Measurements from ENCODE around the gene SP110.
"Not testable (repeated sequence)": the region's sequence is repeated elsewhere in the genome, so short reads cannot be mapped to it uniquely, and the experiment has no call there.

SP110 gene

DNA sequence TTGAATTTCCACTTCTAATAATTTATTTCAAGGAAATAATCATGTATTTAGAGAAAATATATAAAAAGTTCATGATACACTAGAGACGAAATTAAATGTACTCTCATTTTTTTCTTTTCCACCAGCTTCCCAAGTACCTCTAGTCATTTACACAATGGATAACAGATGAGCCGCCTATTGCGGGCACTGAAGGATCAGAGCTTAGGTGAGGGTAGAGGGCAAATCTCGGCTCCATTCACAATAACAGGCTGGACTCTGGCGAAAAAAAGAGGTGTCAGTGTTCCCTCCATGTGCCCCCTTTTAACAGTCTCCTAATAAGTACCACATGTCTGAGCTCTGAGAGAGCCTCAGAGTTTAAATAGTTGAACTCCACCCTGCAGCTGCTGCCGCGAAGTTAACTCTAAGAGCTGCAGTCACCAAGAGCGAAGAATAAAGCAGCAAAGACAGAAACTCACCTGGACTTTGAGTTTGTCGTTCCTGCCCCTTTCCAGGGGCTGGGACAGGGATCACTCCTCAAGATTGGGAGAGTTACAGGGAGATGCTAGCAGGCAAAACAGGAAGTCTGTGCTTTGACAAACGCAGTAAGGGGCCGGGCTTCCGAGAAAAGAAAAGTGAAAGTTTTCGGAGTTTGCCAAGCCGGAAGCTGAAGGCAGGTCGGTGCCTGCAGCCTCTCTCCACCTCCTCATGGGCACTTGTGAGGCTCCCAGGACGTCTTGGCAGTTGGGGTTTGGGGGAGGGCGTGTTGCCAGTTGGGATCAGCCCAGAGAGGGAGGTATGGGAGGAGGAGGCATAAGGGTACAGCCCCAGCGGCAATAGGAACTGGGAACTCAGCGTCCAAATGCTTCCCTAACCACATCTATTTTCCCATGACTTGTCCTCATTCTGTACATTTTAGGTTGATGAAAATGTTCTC, at the start of gene SP110:
Gene SP110, minus strand, starts transcription at position 566 of the 913 bp plus-strand sequence. CDS start 3,057 bp downstream, outside the sequence.
- H3K4me3 ChIP-seq (ENCODE audit: low read length) = peak within 1 kb of the TSS; percentile 69
- H3K9me3 ChIP-seq (ENCODE audit: control insufficient read depth, low read length) = no peaks in the 10 kb centered on the region
- peak within 1 kb of the TSS; percentile 77 for H3K9ac ChIP-seq (ENCODE audit: low read length)
- no peaks in the 10 kb centered on the region for H3K27me3 ChIP-seq (ENCODE audit: control insufficient read depth, insufficient read depth, low read length)
- no peaks in the 10 kb centered on the region for H3K36me3 ChIP-seq (ENCODE audit: control insufficient read depth, insufficient read depth, low read length)
- peaks cover 14% of the 10 kb centered on the region for H3K4me1 ChIP-seq (ENCODE audit: control insufficient read depth, insufficient read depth, low read length)

DNA sequence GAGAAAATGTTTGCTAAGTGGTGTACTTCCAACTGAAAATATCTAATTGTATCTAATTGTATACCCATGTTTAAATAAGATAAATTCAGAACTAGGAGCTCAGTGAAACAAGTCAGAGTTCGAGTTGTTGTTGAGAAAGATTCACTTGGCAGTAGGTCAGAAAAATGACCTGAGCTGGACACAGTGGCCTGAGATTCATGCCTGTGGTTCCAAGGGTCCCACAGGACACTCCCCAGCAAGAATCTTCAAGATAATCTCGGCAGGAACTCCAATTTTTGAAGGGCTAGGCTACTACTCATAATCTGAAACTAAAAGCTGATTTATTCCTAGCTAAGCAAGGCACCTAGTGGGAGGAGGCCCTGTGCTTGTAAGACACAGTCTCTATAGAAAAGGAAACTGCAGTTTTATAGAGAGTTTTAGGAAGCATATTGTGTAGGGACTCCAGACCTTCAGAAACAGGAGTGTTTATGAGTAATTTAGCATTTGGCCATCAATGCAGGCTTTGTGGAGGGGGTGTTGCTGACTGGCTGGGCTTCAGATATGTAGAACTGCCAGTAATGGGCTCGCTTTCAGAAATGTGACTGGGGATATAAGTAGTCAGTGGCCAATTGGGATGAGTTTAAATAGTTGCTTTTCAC, 48.9 kb upstream of the SP110 start:
- Histone ChIP-seq H3K4me1 (ENCODE audit: control insufficient read depth, insufficient read depth, low read length) (no peaks in the 10 kb centered on the region), H3K36me3 (ENCODE audit: control insufficient read depth, insufficient read depth, low read length) (no peaks in the 10 kb centered on the region), H3K9me3 (ENCODE audit: control insufficient read depth, low read length) (no peaks in the 10 kb centered on the region), H3K27me3 (ENCODE audit: control insufficient read depth, insufficient read depth, low read length) (no peaks in the 10 kb centered on the region), H3K9ac (ENCODE audit: low read length) (no peak overlapping the region), H3K4me3 (ENCODE audit: low read length) (no peak overlapping the region)

DNA sequence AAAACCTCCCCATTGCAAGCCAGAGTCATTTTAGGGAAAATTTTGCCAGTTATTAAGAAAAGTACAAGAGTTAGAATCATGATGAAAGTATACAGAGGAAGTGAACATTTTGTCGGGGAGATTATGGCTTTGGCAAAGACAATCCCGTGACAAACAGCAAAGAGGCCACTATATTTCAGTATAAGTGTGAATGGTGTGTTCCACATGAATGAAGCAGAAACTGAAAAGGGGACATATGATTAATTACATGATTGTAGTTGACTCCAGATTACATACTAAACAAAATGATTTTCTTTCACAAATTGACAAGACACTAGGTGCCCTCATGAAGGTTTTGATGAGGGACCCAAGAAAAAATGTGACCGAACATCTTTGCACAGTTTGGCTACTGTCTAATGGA, 47.8 kb upstream of the SP110 start:
- no peaks in the 10 kb centered on the region for H3K4me1 ChIP-seq (ENCODE audit: control insufficient read depth, insufficient read depth, low read length)
- H3K4me3 ChIP-seq (ENCODE audit: low read length) = no peak overlapping the region
- H3K27me3 ChIP-seq (ENCODE audit: control insufficient read depth, insufficient read depth, low read length) = no peaks in the 10 kb centered on the region
- H3K9me3 ChIP-seq (ENCODE audit: control insufficient read depth, low read length) = no peaks in the 10 kb centered on the region
- H3K9ac ChIP-seq (ENCODE audit: low read length) = no peak overlapping the region
- no peaks in the 10 kb centered on the region for H3K36me3 ChIP-seq (ENCODE audit: control insufficient read depth, insufficient read depth, low read length)

DNA sequence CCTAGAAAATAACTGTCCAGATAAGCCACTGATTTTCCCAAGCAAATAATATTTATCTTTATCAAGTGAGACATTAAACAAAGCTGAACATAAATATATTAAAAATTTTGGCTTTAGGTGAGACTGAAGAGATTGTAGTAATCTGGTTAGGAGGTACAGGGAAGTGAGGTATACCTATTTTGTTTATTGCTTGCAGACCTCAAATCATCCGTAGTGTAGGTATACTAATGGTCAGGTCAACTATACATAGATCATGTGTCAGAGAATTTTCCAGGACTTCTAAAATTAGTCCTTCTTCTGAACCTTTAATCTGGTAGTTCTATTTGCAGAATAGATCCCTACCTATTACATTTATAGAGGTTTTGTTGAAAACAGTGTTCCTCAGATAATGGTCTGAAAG, 47.3 kb upstream of the SP110 start:
- Histone ChIP-seq H3K4me1 (ENCODE audit: control insufficient read depth, insufficient read depth, low read length) (no peaks in the 10 kb centered on the region), H3K9ac (ENCODE audit: low read length) (no peak overlapping the region), H3K36me3 (ENCODE audit: control insufficient read depth, insufficient read depth, low read length) (no peaks in the 10 kb centered on the region), H3K27me3 (ENCODE audit: control insufficient read depth, insufficient read depth, low read length) (no peaks in the 10 kb centered on the region), H3K4me3 (ENCODE audit: low read length) (no peak overlapping the region), H3K9me3 (ENCODE audit: control insufficient read depth, low read length) (no peaks in the 10 kb centered on the region)

DNA sequence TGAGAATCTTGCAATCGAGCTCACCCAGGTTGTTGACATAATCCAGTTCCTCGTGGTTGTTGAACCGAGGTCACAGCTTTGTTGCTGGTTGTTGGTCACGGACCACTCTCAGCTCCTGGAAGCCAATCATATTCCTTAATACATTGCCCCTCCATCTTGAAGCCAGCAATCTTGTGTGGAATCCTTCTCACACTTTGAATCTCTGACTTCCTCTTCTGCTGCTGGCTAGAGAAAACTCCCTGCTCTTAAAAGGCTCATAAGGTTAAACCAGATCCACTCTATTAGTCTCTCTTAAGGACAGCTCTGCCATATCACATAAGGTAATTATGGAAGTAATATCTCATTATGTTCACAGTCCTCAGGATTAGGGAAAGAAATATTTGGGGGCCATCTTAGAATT, 46.9 kb upstream of the SP110 start:
- Histone ChIP-seq H3K9me3 (ENCODE audit: control insufficient read depth, low read length) (no peaks in the 10 kb centered on the region), H3K36me3 (ENCODE audit: control insufficient read depth, insufficient read depth, low read length) (no peaks in the 10 kb centered on the region), H3K9ac (ENCODE audit: low read length) (no peak overlapping the region), H3K27me3 (ENCODE audit: control insufficient read depth, insufficient read depth, low read length) (no peaks in the 10 kb centered on the region), H3K4me3 (ENCODE audit: low read length) (no peak overlapping the region), H3K4me1 (ENCODE audit: control insufficient read depth, insufficient read depth, low read length) (no peaks in the 10 kb centered on the region)

DNA sequence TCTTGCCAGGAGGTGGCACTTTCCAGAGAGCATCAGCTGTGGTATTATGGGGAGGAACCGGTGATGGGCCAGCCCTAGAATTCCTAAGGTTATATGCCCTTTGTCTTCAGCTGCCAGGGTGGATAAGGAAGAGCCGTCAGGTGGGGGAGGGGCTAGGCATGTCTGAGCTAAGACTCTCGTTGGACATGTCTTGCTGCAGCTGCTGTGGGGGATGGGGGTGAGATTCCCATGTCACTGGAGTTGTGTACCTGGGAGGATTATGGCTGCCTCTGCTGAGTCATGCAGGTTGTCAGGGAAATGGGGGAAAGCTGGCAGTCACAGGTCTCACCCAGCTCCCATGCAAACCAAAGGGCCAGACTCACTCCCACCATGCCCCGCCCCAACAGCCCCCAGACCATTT, 45.2 kb upstream of the SP110 start:
- not testable (repeated sequence) for H3K4me1 ChIP-seq (ENCODE audit: control insufficient read depth, insufficient read depth, low read length); H3K9ac ChIP-seq (ENCODE audit: low read length); H3K27me3 ChIP-seq (ENCODE audit: control insufficient read depth, insufficient read depth, low read length); H3K4me3 ChIP-seq (ENCODE audit: low read length); H3K9me3 ChIP-seq (ENCODE audit: control insufficient read depth, low read length); H3K36me3 ChIP-seq (ENCODE audit: control insufficient read depth, insufficient read depth, low read length)

DNA sequence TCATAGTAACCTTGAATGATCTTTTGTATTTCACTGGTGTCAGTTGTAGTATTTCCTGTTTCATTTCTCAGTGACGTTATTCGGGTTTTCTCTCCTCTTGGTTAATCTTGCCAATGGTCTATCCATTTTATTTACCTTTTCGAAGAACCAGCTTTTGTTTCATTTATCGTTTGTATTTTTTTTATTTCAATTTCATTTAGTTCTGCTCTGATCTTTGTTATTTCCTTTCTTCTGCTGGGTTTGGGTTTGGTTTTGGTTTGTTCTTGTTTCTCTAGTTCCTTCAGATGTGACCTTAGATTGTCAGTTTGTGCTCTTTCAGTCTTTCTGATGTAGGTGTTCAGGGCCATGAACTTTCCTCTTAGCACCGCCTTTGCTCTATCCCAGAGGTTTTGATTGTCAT, 42.5 kb upstream of the SP110 start:
- no peaks in the 10 kb centered on the region for H3K27me3 ChIP-seq (ENCODE audit: control insufficient read depth, insufficient read depth, low read length)
- H3K9ac ChIP-seq (ENCODE audit: low read length) = no peak overlapping the region
- no peaks in the 10 kb centered on the region for H3K9me3 ChIP-seq (ENCODE audit: control insufficient read depth, low read length)
- H3K4me3 ChIP-seq (ENCODE audit: low read length) = no peak overlapping the region
- H3K4me1 ChIP-seq (ENCODE audit: control insufficient read depth, insufficient read depth, low read length) = no peaks in the 10 kb centered on the region
- no peaks in the 10 kb centered on the region for H3K36me3 ChIP-seq (ENCODE audit: control insufficient read depth, insufficient read depth, low read length)

DNA sequence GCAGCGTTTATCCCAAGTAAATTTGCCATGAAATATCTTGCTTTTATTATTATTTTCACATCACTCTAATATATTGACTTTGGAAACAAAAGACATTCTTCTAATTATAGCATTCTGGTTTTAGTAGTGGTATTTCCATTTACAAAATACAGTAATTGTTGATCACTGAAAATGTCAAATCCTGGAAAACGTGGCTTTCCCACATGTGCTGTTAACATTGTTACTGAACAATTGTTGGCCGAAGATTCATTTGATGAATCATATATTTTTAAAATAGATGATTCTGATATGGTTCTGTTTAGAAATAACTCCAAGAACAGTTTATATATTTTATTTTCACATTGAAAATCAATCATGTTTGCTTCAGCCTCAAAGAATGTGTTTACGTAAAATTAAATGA, 38.7 kb upstream of the SP110 start:
- H3K4me1 ChIP-seq (ENCODE audit: control insufficient read depth, insufficient read depth, low read length) = no peaks in the 10 kb centered on the region
- H3K9ac ChIP-seq (ENCODE audit: low read length) = no peak overlapping the region

DNA sequence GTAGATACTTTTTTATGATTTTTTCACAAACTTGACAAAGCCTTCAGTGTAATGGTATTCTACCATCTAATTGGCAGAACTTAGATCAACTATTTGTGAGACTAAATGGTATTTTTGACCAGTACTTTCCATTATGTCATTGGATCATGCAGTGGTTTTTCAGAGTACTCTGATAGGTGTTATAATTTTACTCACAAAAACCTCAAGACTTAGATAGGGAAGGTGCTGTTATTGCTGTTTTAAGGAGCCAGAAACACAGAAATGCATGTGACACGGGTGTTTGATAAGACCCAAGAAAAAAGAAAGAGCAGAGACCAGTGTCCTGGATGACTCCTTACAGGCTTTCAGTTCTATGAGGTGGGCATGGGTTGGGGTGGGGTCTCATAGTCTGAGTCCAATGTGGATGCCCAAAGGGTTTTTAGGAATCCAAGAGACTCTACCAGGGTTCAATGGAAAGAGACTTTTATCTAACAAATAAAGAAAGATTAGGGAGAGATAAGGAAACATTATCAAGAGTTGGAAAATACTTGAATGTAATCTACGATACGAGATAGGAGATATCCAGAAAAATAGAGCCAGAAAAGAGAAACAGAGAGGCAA, 37.0 kb upstream of the SP110 start:
- H3K9ac ChIP-seq (ENCODE audit: low read length) = no peak overlapping the region
- H3K27me3 ChIP-seq (ENCODE audit: control insufficient read depth, insufficient read depth, low read length) = no peaks in the 10 kb centered on the region
- H3K9me3 ChIP-seq (ENCODE audit: control insufficient read depth, low read length) = no peaks in the 10 kb centered on the region
- no peaks in the 10 kb centered on the region for H3K36me3 ChIP-seq (ENCODE audit: control insufficient read depth, insufficient read depth, low read length)
- no peak overlapping the region for H3K4me3 ChIP-seq (ENCODE audit: low read length)
- H3K4me1 ChIP-seq (ENCODE audit: control insufficient read depth, insufficient read depth, low read length) = no peaks in the 10 kb centered on the region

More for the DNA sequence above, 38.7 kb upstream of the SP110 start:
- Histone ChIP-seq H3K9me3 (ENCODE audit: control insufficient read depth, low read length) (no peaks in the 10 kb centered on the region), H3K36me3 (ENCODE audit: control insufficient read depth, insufficient read depth, low read length) (no peaks in the 10 kb centered on the region), H3K4me3 (ENCODE audit: low read length) (no peak overlapping the region), H3K27me3 (ENCODE audit: control insufficient read depth, insufficient read depth, low read length) (no peaks in the 10 kb centered on the region)

DNA sequence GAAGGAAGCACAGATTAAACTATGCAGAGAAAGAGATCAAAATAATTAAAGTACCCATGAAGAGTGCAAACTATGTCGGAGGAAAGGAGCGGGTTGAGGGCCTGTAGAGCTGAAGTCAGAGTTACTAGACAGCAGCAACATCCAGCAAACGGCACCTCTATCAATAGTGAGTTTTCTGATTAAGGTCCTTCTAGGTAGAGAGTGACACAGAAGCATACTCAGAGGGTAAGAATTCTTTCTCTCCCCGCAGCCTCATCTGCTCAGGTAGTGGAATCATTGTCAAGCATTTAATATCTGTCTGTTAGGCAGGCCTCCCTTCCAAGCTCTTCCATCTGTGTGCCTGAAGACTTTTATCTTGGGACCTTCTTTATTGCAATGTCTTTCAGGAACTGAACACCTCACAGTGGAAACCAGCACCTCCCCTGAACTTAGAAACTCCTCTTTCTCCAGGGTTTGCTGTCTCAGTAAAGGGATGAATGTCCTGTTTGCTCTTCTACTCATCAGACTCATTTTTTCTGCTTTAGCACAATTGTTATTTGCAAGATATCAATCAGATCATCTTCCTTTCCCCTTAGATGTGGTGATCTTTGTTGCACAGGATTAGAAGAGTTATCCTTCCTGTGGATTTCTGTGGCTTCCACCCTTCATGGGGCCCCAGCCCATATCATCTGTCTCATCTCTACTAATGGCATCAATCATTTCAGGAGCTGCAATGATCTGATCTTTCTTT, 34.5 kb upstream of the SP110 start:
- no peaks in the 10 kb centered on the region for H3K36me3 ChIP-seq (ENCODE audit: control insufficient read depth, insufficient read depth, low read length)
- H3K4me1 ChIP-seq (ENCODE audit: control insufficient read depth, insufficient read depth, low read length) = no peaks in the 10 kb centered on the region
- H3K9ac ChIP-seq (ENCODE audit: low read length) = no peak overlapping the region
- no peaks in the 10 kb centered on the region for H3K9me3 ChIP-seq (ENCODE audit: control insufficient read depth, low read length)
- no peak overlapping the region for H3K4me3 ChIP-seq (ENCODE audit: low read length)
- no peaks in the 10 kb centered on the region for H3K27me3 ChIP-seq (ENCODE audit: control insufficient read depth, insufficient read depth, low read length)

DNA sequence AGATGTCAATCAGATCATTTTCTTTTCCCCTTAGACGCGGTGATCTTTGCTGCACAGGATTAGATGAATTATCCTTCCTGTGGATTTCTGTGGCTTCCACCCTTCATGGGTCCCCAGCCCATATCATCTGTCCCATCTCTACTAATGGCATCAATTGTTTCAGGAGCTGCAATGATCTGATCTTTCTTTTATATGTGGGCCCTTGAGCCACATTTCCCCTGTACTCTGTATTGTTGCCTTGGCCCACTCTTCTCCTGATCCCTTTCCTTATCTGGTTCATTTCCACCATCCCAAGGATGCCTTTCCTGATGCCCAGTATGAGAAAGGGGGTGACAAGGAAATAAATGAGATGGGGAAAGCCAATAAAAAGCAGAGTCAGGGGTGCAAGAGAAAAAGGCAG, 30.4 kb upstream of the SP110 start:
- H3K36me3 ChIP-seq (ENCODE audit: control insufficient read depth, insufficient read depth, low read length) = no peaks in the 10 kb centered on the region
- H3K27me3 ChIP-seq (ENCODE audit: control insufficient read depth, insufficient read depth, low read length) = no peaks in the 10 kb centered on the region
- H3K4me1 ChIP-seq (ENCODE audit: control insufficient read depth, insufficient read depth, low read length) = no peaks in the 10 kb centered on the region

DNA sequence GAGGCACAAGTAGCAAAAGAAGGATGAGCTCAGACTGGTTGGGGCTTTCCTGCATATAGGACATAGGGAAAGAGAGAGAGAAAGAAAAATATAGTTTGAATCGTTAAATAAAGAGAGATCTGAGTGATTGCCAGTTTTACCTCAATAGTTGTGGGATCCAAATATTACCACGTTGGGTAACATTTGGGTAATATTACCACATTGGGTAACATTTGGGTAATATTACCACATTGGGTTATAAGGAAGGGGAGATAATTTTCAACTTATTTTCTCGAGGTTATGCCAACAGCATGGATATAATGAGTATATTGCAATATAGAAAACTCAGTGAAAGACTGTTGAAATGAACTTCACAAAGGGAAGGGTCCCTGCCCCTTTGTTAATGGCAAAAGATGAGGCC, 26.4 kb upstream of the SP110 start:
- Histone ChIP-seq H3K4me3 (ENCODE audit: low read length) (no peak overlapping the region), H3K36me3 (ENCODE audit: control insufficient read depth, insufficient read depth, low read length) (no peaks in the 10 kb centered on the region), H3K27me3 (ENCODE audit: control insufficient read depth, insufficient read depth, low read length) (peaks cover 5% of the 10 kb centered on the region), H3K9me3 (ENCODE audit: control insufficient read depth, low read length) (no peaks in the 10 kb centered on the region), H3K9ac (ENCODE audit: low read length) (no peak overlapping the region), H3K4me1 (ENCODE audit: control insufficient read depth, insufficient read depth, low read length) (no peaks in the 10 kb centered on the region)

More for the DNA sequence above, 30.4 kb upstream of the SP110 start:
- no peak overlapping the region for H3K4me3 ChIP-seq (ENCODE audit: low read length)
- H3K9ac ChIP-seq (ENCODE audit: low read length) = no peak overlapping the region
- H3K9me3 ChIP-seq (ENCODE audit: control insufficient read depth, low read length) = no peaks in the 10 kb centered on the region
